Tibial artery (tissue), 4 donors: ENCODE measurements around the gene FANCC.

Source experiments
- DNase-seq, 2 donors: peaks; one replicate each; pipeline ENCODE4 v3.0.0-alpha.2; 2019
- H3K27ac ChIP-seq, 2 donors: fragments of 200-600 bp; sonication (generic) in 1 of 2; 1 replicate in 1 of 2; 2 replicates in 1 of 2; pipeline ENCODE4 v1.5.1; 2018 to 2019; ENCODE audit warnings: mild to moderate bottlenecking in 1 of 2
- H3K27me3 ChIP-seq, 2 donors: fragments of 200-600 bp; sonication (generic) in 1 of 2; one replicate each; pipeline versions ENCODE4 v1.5.1 to v1.6.0; 2016 to 2019
- H3K36me3 ChIP-seq, 3 donors: fragments of 200-600 bp; sonication (generic) in 2 of 3; one replicate each; pipeline ENCODE4 v1.5.1; 2016 to 2019; ENCODE audit warnings: mild to moderate bottlenecking in 2 of 3
- H3K4me1 ChIP-seq, 4 donors: fragments of 200-600 bp; sonication (generic) in 2 of 4; 1 replicate in 3 of 4; 2 replicates in 1 of 4; pipeline ENCODE4 v1.5.1; 2016 to 2019
- H3K4me3 ChIP-seq, 2 donors: fragments of 200-600 bp; sonication (generic) in 1 of 2; 1 replicate in 1 of 2; 2 replicates in 1 of 2; pipeline ENCODE4 v1.5.1; 2018 to 2019; ENCODE audit warnings: mild to moderate bottlenecking in 2 of 2
- H3K9me3 ChIP-seq, 3 donors: fragments of 200-600 bp; sonication (generic) in 1 of 3; one replicate each; pipeline ENCODE4 v1.5.1; 2016 to 2019
- CTCF ChIP-seq, 2 experiments: fragments of 200-600 bp in 1 of 2; fragments of 450-650 bp in 1 of 2; IDR thresholded peaks; one replicate each; pipeline ENCODE4 v1.5.1; 2017 to 2019; ENCODE audit warnings: antibody characterized with exemption in 2 of 2, mild to moderate bottlenecking in 1 of 2, moderate library complexity in 1 of 2
- intact Hi-C: fragments of 100-400 bp; cut with DNase I; formaldehyde crosslinking; loops from one replicate; pipeline ENCODE4 v1.15.0; 2023; ENCODE audit warnings: low total_unique reads

FANCC gene

GRCh38 chr9:95346021-95346420 is 28.5 kb upstream of the FANCC start:
- no peak for DNase-seq
- no peak for TF ChIP-seq CTCF (IDR thresholded peaks at IDR 0.05)
- Histone ChIP-seq H3K4me3 (no peak overlapping the region), H3K27me3 (peaks cover 0 to 34% of the 10 kb centered on the region in 2 donors), H3K9me3 (no peaks in the 10 kb centered on the region), H3K27ac (no peak overlapping the region), H3K36me3 (no peaks in the 10 kb centered on the region), H3K4me1 (peaks cover 0 to 14% (median 12%) of the 10 kb centered on the region in 4 donors)
- intact Hi-C loops = no loop called here

- intact Hi-C loops = no loop called here
- Histone ChIP-seq H3K36me3 (no peaks in the 10 kb centered on the region), H3K27me3 (peaks cover 0 to 22% of the 10 kb centered on the region in 2 donors), H3K4me3 (no peak overlapping the region), H3K27ac (no peak overlapping the region), H3K4me1 (peaks cover 0 to 13% (median 11%) of the 10 kb centered on the region in 4 donors), H3K9me3 (no peaks in the 10 kb centered on the region)
- no peak for DNase-seq
- no peak for TF ChIP-seq CTCF (IDR thresholded peaks at IDR 0.05)
Measured at GRCh38 chr9:95344735-95345325, 27.3 kb upstream of the FANCC start.

GRCh38 chr9:95343725-95344287 is 26.3 kb upstream of the FANCC start:
- no peak for DNase-seq
- H3K4me1 ChIP-seq = peaks cover 0 to 3% (median under 1%) of the 10 kb centered on the region in 4 donors
- H3K4me3 ChIP-seq = no peak overlapping the region
- TF ChIP-seq CTCF (IDR thresholded peaks at IDR 0.05) = no peak
- H3K9me3 ChIP-seq = no peaks in the 10 kb centered on the region
- no peaks in the 10 kb centered on the region for H3K36me3 ChIP-seq
- peaks cover 0 to 11% of the 10 kb centered on the region in 2 donors for H3K27me3 ChIP-seq
- H3K27ac ChIP-seq = no peak overlapping the region
- intact Hi-C loops = no loop called here

GRCh38 chr9:95342571-95342970 is 25.1 kb upstream of the FANCC start:
- no peak for DNase-seq
- Histone ChIP-seq H3K27me3 (peaks cover 0 to 6% of the 10 kb centered on the region in 2 donors), H3K9me3 (peaks cover 0 to 2% (median 0%) of the 10 kb centered on the region in 3 donors), H3K4me3 (no peak overlapping the region), H3K27ac (no peak overlapping the region), H3K36me3 (no peaks in the 10 kb centered on the region), H3K4me1 (no peaks in the 10 kb centered on the region)
- TF ChIP-seq CTCF (IDR thresholded peaks at IDR 0.05) = no peak
- intact Hi-C loops = no loop called here

- intact Hi-C loops = no loop called here
- no peak for DNase-seq
- H3K36me3 ChIP-seq = no peaks in the 10 kb centered on the region
- no peak overlapping the region for H3K27ac ChIP-seq
- H3K4me1 ChIP-seq = no peaks in the 10 kb centered on the region
- peaks cover 0 to 4% of the 10 kb centered on the region in 2 donors for H3K27me3 ChIP-seq
- peak in 1 of 2 experiments; percentile 4 for TF ChIP-seq CTCF (IDR thresholded peaks at IDR 0.05)
- no peak overlapping the region for H3K4me3 ChIP-seq
- H3K9me3 ChIP-seq = peaks cover 0 to 5% (median 0%) of the 10 kb centered on the region in 3 donors
Measured at GRCh38 chr9:95341293-95341962, 23.9 kb upstream of the FANCC start.
